ENCODE data around the gene PRKG1.

GRCh38 chr10:51255381-51255780 lies 181.1 kb downstream of the PRKG1 start:
- TF ChIP-seq, protein P1, sequence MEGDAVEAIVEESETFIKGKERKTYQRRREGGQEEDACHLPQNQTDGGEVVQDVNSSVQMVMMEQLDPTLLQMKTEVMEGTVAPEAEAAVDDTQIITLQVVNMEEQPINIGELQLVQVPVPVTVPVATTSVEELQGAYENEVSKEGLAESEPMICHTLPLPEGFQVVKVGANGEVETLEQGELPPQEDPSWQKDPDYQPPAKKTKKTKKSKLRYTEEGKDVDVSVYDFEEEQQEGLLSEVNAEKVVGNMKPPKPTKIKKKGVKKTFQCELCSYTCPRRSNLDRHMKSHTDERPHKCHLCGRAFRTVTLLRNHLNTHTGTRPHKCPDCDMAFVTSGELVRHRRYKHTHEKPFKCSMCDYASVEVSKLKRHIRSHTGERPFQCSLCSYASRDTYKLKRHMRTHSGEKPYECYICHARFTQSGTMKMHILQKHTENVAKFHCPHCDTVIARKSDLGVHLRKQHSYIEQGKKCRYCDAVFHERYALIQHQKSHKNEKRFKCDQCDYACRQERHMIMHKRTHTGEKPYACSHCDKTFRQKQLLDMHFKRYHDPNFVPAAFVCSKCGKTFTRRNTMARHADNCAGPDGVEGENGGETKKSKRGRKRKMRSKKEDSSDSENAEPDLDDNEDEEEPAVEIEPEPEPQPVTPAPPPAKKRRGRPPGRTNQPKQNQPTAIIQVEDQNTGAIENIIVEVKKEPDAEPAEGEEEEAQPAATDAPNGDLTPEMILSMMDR (IDR thresholded peaks at IDR 0.05) = no peak
- TF ChIP-seq POLR2A (IDR thresholded peaks at IDR 0.05) = no peak

Measured in Peyer's patch (tissue), 4 donors.